Right lobe of liver (tissue), 6 donors: Measurements from ENCODE around the gene OR14I1. TPM values are rescaled to one million over a fixed set of nuclear protein-coding genes. Genes with fewer than 3 reads are reported as not detected.

Experiments used
- ATAC-seq, 4 donors: fragments of 200-7000 bp; cut with Tn5 transposase; one replicate each; pipeline ENCODE4 v1.9.1; 2020; ENCODE audit warnings: mild to moderate bottlenecking in 4 of 4, moderate library complexity in 4 of 4
- DNase-seq, 3 donors: peaks; one replicate each; pipeline ENCODE4 v3.0.0-alpha.2; 2020
- H3K27ac ChIP-seq, 3 donors: fragments of 200-600 bp; one replicate each; pipeline ENCODE4 v1.8.0; 2022
- H3K27me3 ChIP-seq, 2 donors: fragments of 200-600 bp; one replicate each; pipeline ENCODE4 v1.8.0; 2022
- H3K36me3 ChIP-seq, 4 donors: fragments of 200-600 bp; sonication (generic) in 1 of 4; one replicate each; pipeline versions ENCODE4 v1.5.1 to v1.8.0; 2017 to 2022; ENCODE audit warnings: control low read depth in 1 of 4
- H3K4me1 ChIP-seq, 4 donors: fragments of 200-600 bp; sonication (generic) in 1 of 4; one replicate each; pipeline versions ENCODE4 v1.5.1 to v1.8.0; 2017 to 2022; ENCODE audit warnings: control low read depth in 1 of 4
- H3K4me3 ChIP-seq, 3 donors: fragments of 200-600 bp; one replicate each; pipeline ENCODE4 v1.8.0; 2022
- H3K9me3 ChIP-seq, 4 donors: fragments of 200-600 bp; sonication (generic) in 1 of 4; one replicate each; pipeline versions ENCODE4 v1.5.1 to v1.8.0; 2017 to 2022; ENCODE audit warnings: control low read depth in 1 of 4
- POLR2A ChIP-seq: fragments of 450-650 bp; IDR thresholded peaks from one replicate; pipeline ENCODE4 v1.6.1; 2017; ENCODE audit warnings: antibody characterized with exemption, mild to moderate bottlenecking
- whole genome bisulfite sequencing: methylation state at CpG from one replicate; pipeline ENCODE4 v1.1.6; 2018; ENCODE audit warnings: low coverage, low lambda C conversion rate; ENCODE audit not compliant: insufficient coverage; ENCODE audit errors: missing lambda C conversion rate; 5-methylcytosine and 5-hydroxymethylcytosine counted together
- intact Hi-C, 2 donors: fragments of 100-400 bp; cut with DNase I; formaldehyde crosslinking; loops; one replicate each; pipeline versions ENCODE4 v1.11.2 to v1.14.1; 2022
- total RNA-seq, 6 experiments: library from RNA; depleted of rRNA in 2 of 6; stranded (reverse); fragments of >200 nt in 2 of 6; fragmentation: NEBNext Ultra II Directional in 3 of 6; extraction: Animal tissue kit (Norgen Biotek cat#: 25700) in 3 of 6; gene quantifications; one replicate each; pipeline versions ENCODE4 v1.1.0 to v1.2.4, GENCODE V29; 2016 to 2023
- TF ChIP-seq, protein P1 (sequence below), 4 donors: fragments of 200-600 bp in 3 of 4; fragments of 450-650 bp in 1 of 4; IDR thresholded peaks; one replicate each; pipeline versions ENCODE4 v1.5.1 to v1.8.0; 2016 to 2022; ENCODE audit warnings: antibody characterized with exemption in 4 of 4, mild to moderate bottlenecking in 2 of 4
- donor health status: DM: no; HTN: yes; CAD: no.
- donor health status: DM: no; HTN: no; CAD: no.
- donor health status: DM: no; HTN: no; CAD: no.
- donor health status: DM: no; HTN: yes; CAD: no.
- donor health status: DM: no; HTN: yes; CAD: no.

Gene OR14I1
- total RNA-seq, 6 experiments from 2014 or later = not detected

DNA sequence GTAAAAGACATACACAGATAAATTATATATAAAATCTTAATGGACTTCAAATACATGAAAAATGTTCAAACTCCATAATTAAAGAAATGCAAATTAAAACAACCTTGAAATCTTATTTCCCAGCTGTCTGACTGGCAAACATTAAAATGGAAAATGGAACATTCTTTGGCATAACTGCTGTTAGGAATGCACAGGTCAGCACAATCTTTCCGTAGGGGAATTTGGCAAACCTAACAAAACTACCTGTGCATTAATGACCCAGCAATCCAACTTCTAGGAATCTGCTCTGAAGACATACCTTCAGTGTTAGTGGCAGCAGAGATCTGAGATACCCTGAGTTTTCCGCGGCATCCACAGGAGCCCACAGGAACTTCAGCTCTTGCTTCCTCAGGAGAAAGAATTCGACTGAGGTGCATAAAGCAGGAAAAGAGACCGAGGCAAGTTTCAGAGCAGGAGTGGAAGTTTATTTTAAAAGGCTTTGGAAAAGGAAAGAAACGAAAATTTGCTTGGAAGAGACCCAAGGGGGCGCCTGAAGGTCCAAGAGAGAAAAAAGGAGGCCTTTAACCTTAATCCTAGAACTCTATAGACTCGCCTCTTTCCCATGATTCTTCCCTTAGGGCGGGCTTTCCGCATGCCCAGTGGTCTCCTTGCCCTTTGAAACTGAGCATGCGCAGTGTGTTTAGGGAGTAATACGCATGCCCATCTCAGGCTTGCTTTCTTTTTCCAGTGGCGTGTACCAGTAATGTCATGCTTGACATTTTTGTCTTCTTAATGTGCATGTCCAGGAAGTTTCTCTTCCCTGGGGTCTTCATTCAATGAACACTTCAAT, 28.2 kb upstream of the OR14I1 start:
- Histone ChIP-seq H3K4me3 (no peak overlapping the region), H3K9me3 (no peaks in the 10 kb centered on the region), H3K27ac (no peak overlapping the region), H3K27me3 (no peaks in the 10 kb centered on the region), H3K4me1 (no peaks in the 10 kb centered on the region), H3K36me3 (no peaks in the 10 kb centered on the region)
- TF ChIP-seq, protein P1, sequence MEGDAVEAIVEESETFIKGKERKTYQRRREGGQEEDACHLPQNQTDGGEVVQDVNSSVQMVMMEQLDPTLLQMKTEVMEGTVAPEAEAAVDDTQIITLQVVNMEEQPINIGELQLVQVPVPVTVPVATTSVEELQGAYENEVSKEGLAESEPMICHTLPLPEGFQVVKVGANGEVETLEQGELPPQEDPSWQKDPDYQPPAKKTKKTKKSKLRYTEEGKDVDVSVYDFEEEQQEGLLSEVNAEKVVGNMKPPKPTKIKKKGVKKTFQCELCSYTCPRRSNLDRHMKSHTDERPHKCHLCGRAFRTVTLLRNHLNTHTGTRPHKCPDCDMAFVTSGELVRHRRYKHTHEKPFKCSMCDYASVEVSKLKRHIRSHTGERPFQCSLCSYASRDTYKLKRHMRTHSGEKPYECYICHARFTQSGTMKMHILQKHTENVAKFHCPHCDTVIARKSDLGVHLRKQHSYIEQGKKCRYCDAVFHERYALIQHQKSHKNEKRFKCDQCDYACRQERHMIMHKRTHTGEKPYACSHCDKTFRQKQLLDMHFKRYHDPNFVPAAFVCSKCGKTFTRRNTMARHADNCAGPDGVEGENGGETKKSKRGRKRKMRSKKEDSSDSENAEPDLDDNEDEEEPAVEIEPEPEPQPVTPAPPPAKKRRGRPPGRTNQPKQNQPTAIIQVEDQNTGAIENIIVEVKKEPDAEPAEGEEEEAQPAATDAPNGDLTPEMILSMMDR (IDR thresholded peaks at IDR 0.05) = no peak
- 77% methylated on average over 11 of the region's 13 CpGs for WGBS
- ATAC-seq = no peak
- intact Hi-C loops = no loop called here
- no peak for DNase-seq

DNA sequence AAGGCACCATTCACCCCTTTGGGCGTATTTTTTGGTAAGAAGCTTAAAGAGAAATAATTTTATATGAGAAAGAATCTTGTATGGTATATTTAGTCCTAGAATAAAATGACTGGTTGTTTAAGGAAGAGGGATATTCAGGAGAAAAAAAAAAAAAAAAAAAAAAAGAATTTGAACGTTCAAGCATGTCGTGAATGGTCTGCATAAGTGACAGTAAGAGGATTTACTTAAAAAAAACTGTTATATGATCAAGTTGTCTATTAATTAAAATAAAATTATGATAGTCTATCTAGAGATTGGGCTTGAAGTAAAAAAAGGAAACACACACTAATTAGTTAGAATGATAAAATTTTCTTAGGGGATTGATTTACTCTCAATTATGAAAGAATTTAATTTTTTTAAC, 11.7 kb upstream of the OR14I1 start:
- Histone ChIP-seq H3K36me3 (no peaks in the 10 kb centered on the region), H3K27ac (no peak overlapping the region), H3K9me3 (no peaks in the 10 kb centered on the region), H3K4me3 (no peak overlapping the region), H3K27me3 (no peaks in the 10 kb centered on the region), H3K4me1 (no peaks in the 10 kb centered on the region)
- intact Hi-C loops = no loop called here
- WGBS = 33% methylated on average over 3 of the region's 3 CpGs
- no peak for ATAC-seq
- DNase-seq = no peak
- TF ChIP-seq, protein P1 (IDR thresholded peaks at IDR 0.05) = no peak

DNA sequence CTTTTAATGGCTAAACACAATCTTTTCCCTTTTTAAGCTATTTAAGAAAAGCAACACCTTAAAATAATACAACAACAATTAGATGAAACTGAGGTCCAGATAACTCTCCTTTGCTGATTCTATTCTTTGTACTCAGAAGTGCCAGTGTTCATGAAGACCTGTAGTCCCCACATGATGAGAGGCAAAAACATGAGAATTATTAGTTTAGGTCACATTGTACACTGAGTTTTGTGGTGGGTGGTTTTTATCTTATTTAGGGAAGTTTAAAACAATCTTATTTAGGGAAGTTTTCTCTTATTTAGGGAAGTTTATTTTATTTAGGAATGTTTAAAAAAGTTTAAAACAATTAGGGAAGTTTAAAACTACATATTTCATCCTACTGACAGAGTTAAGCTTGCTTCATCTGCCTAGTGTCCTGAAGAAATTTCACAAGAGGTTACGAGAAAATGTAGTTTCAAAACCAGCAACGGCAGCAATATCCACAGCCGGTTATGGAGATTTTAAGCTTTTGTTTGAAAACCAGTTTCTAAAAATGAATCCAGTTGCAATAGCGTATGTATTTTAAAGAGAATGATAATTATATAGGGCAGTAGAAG, 7.8 kb upstream of the OR14I1 start:
- Histone ChIP-seq H3K36me3 (no peaks in the 10 kb centered on the region), H3K27me3 (no peaks in the 10 kb centered on the region), H3K4me3 (no peak overlapping the region), H3K27ac (no peak overlapping the region), H3K9me3 (no peaks in the 10 kb centered on the region), H3K4me1 (no peaks in the 10 kb centered on the region)
- peak in 3 of 4 donors; percentile 33 to 58 (median 38) for ATAC-seq
- no peak for TF ChIP-seq POLR2A
- TF ChIP-seq, protein P1 (IDR thresholded peaks at IDR 0.05) = no peak
- intact Hi-C loops = no loop called here
- WGBS = 49% methylated on average over 4 of the region's 4 CpGs
- DNase-seq = no peak

DNA sequence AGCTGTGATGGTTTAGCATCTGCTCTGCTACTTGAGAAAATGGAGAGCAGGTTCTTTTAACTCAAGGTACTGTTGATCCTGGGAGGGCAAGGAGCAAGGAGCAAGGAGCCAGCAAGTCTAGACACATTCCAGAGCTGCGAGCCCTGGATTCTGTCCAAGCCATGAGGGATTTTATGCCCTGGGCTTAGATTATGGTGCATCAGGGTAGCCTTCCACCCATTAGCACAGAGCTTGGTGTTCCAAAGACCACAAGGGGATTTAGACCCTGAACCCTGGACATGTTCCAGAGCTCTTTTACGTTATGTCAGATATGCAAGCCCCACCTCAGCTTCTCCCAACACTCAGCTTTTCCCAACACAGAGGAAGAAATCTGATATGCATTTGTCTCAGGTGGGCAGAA, 2.0 kb upstream of the OR14I1 start:
- Histone ChIP-seq H3K4me3 (no peak overlapping the region), H3K9me3 (no peaks in the 10 kb centered on the region), H3K27ac (no peak overlapping the region), H3K27me3 (no peaks in the 10 kb centered on the region), H3K4me1 (no peaks in the 10 kb centered on the region), H3K36me3 (no peaks in the 10 kb centered on the region)
- DNase-seq (no peak), ATAC-seq (no peak)
- intact Hi-C loops = loop anchor here in 1 of 2 donors (5.0 kb wide), 1 partner anchor 103 kb away; no protein-coding TSS in a partner anchor
- TF ChIP-seq POLR2A = no peak
- TF ChIP-seq, protein P1 (IDR thresholded peaks at IDR 0.05) = no peak
- 28% methylated on average over 2 of the region's 2 CpGs for WGBS
